RWPE2 (cell line): ENCODE measurements around the gene TRABD2A.
"Not testable (repeated sequence)": the region's sequence is repeated elsewhere in the genome, so short reads cannot be mapped to it uniquely, and the experiment has no call there.

ENCODE experiments used
- ATAC-seq: fragments of 200-7000 bp; cut with Tn5 transposase; 3 replicates; pipeline ENCODE4 v1.9.1; 2021; ENCODE audit warnings: low read depth
- DNase-seq: peaks from one replicate; pipeline ENCODE4 v3.0.0-alpha.2; 2020; ENCODE audit warnings: low spot score
- H3K27ac ChIP-seq: fragments of 450-650 bp; 2 replicates; pipeline ENCODE4 v1.5.1; 2017; ENCODE audit warnings: mild to moderate bottlenecking; ENCODE audit not compliant: poor library complexity, severe bottlenecking
- H3K27me3 ChIP-seq: fragments of 250-450 bp; sonication (Bioruptor Pico); 2 replicates; pipeline ENCODE4 v1.5.1; 2021; ENCODE audit warnings: mild to moderate bottlenecking, moderate library complexity; ENCODE audit not compliant: insufficient read depth, poor library complexity, severe bottlenecking
- H3K36me3 ChIP-seq: fragments of 250-450 bp; sonication (Bioruptor Pico); 2 replicates; pipeline ENCODE4 v1.5.1; 2020; ENCODE audit warnings: low read depth, mild to moderate bottlenecking, moderate library complexity
- H3K4me1 ChIP-seq: fragments of 250-450 bp; sonication (Bioruptor Pico); 2 replicates; pipeline ENCODE4 v1.5.1; 2021; ENCODE audit warnings: mild to moderate bottlenecking, moderate library complexity; ENCODE audit not compliant: insufficient read depth, poor library complexity, severe bottlenecking
- H3K4me3 ChIP-seq: fragments of 250-450 bp; sonication (Bioruptor Pico); 2 replicates; pipeline ENCODE4 v1.5.1; 2021; ENCODE audit warnings: mild to moderate bottlenecking, moderate library complexity; ENCODE audit not compliant: severe bottlenecking
- H3K9me3 ChIP-seq: fragments of 250-450 bp; sonication (Bioruptor Pico); 2 replicates; pipeline ENCODE4 v1.5.1; 2021; ENCODE audit warnings: mild to moderate bottlenecking, moderate library complexity; ENCODE audit not compliant: severe bottlenecking
- CTCF ChIP-seq: fragments of 450-650 bp; IDR thresholded peaks from one replicate; pipeline ENCODE4 v1.5.1; 2017; ENCODE audit warnings: mild to moderate bottlenecking, moderate library complexity; ENCODE audit not compliant: poor library complexity, severe bottlenecking

Gene TRABD2A

GRCh38 chr2:84873350-84873749, 7.5 kb downstream of the TRABD2A start:
- Histone ChIP-seq H3K27ac (no peak overlapping the region), H3K4me1 (no peaks in the 10 kb centered on the region), H3K4me3 (no peak overlapping the region), H3K9me3 (no peaks in the 10 kb centered on the region), H3K36me3 (no peaks in the 10 kb centered on the region), H3K27me3 (no peaks in the 10 kb centered on the region)
- no peak for DNase-seq
- no peak for ATAC-seq
- no peak for TF ChIP-seq CTCF

GRCh38 chr2:84872691-84873090, 8.2 kb downstream of the TRABD2A start:
- not testable (repeated sequence) for H3K36me3 ChIP-seq, H3K4me3 ChIP-seq, ATAC-seq, H3K27me3 ChIP-seq, DNase-seq, H3K9me3 ChIP-seq, H3K27ac ChIP-seq, H3K4me1 ChIP-seq

GRCh38 chr2:84870306-84870705, 10.6 kb downstream of the TRABD2A start:
- H3K27ac ChIP-seq, result no peak overlapping the region
- H3K4me3 ChIP-seq, result no peak overlapping the region
- H3K27me3 ChIP-seq, result no peaks in the 10 kb centered on the region
- DNase-seq (no peak), ATAC-seq (no peak)
- no peaks in the 10 kb centered on the region for H3K4me1 ChIP-seq
- TF ChIP-seq CTCF, result no peak
- no peaks in the 10 kb centered on the region for H3K9me3 ChIP-seq
- H3K36me3 ChIP-seq, result no peaks in the 10 kb centered on the region

GRCh38 chr2:84868327-84868726, 12.6 kb downstream of the TRABD2A start:
- not testable (repeated sequence) for DNase-seq, H3K9me3 ChIP-seq, H3K4me1 ChIP-seq

GRCh38 chr2:84866122-84866521, 14.8 kb downstream of the TRABD2A start:
- ATAC-seq, result no peak
- Histone ChIP-seq H3K27me3 (no peaks in the 10 kb centered on the region), H3K4me3 (no peak overlapping the region), H3K27ac (no peak overlapping the region), H3K4me1 (no peaks in the 10 kb centered on the region), H3K9me3 (no peaks in the 10 kb centered on the region), H3K36me3 (no peaks in the 10 kb centered on the region)
- no peak for DNase-seq
- no peak for TF ChIP-seq CTCF

More at GRCh38 chr2:84868327-84868726, 12.6 kb downstream of the TRABD2A start:
- not testable (repeated sequence) for H3K36me3 ChIP-seq, H3K4me3 ChIP-seq, ATAC-seq, H3K27ac ChIP-seq, H3K27me3 ChIP-seq

GRCh38 chr2:84865181-84865783, 15.6 kb downstream of the TRABD2A start:
- no peak overlapping the region for H3K4me3 ChIP-seq
- H3K27ac ChIP-seq, result no peak overlapping the region
- ATAC-seq (no peak), DNase-seq (no peak)
- peak; percentile 48 for TF ChIP-seq CTCF
- H3K9me3 ChIP-seq, result no peaks in the 10 kb centered on the region
- no peaks in the 10 kb centered on the region for H3K4me1 ChIP-seq
- H3K27me3 ChIP-seq, result no peaks in the 10 kb centered on the region
- H3K36me3 ChIP-seq, result no peaks in the 10 kb centered on the region
